Activated gamma-delta T cell treated with Interleukin-2 at 50 U/mL for 16 hours (primary cell): ENCODE results near the gene MYO1D.
A peak's percentile ranks its signal among the peaks of the same experiment; 100 is the strongest.
"Not testable (repeated sequence)": the region's sequence is repeated elsewhere in the genome, so short reads cannot be mapped to it uniquely, and the experiment has no call there.

ENCODE experiments used
- DNase-seq: peaks from one replicate; pipeline ENCODE4 v3.0.0-alpha.2; 2020

The MYO1D gene

GRCh38 chr17:32659419-32659842 lies 217.5 kb downstream of the MYO1D start:
- peak; percentile 61 for DNase-seq

DNA sequence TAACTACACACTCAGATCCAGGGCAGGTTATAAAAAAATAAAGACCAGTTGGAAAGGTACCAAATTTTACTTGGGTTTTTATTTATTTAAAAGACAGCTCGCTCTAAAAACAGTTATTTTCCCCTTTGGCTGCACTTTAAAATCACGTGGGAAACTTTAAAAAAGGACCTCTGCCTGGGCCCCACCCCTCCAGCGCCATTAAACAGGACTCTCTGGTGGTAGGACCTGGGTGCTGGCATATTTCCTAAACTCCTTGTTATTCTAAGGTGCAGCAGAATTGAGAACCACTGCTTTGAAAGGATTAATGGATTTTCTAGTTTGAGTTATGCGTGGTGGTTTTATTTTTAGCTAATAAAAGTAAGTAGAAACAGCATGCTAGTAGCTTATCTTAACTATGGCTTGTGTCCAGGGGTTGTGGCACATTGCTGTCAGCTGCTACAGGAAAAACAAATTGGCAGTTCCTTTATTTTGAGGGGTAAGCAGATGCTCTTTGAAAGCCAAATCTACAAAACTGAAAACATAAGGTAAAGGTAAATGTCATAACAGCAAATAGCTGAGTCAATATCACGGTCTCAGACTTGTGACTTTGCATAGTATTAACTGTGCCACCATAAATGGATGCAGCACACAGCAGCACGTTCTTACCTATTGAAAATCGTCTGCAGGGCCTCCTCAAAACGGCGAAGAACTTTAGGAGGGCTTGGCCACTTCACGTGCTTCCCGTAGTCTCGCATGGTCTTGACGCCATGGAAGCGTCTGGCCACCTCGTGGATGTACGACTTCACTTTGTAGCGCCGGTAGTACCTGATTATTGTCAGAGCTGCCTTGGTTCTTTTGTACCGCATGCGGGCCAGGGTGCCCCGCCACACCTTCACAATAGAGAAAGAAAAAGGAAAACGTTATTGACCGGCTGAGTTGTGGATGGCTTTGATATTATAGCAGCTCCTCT lies 218.2 kb downstream of the MYO1D start:
- no peak for DNase-seq

GRCh38 chr17:32656886-32657285 lies 220.0 kb downstream of the MYO1D start:
- no peak for DNase-seq

GRCh38 chr17:32654324-32654723 lies 222.6 kb downstream of the MYO1D start:
- DNase-seq = no peak

DNA sequence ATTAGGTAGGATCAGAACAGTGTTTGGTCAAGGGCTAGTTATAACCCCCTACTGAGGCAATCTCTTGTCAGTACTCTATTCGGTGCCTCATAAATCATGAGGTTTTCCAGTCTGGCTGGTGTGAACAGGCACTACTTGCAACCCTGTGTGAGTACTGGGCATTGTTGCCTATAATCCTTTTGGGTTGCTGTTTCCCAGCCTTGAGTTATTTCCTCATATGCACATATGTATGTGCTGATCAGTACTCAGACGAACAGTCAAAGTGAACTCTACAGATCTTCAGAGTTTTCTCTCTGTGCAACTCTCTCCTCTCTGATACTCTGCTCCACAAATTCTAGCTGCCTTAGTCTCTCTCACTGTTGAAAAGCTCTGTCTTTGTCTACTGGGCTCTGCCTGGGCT lies 225.8 kb downstream of the MYO1D start:
- DNase-seq = no peak

DNA sequence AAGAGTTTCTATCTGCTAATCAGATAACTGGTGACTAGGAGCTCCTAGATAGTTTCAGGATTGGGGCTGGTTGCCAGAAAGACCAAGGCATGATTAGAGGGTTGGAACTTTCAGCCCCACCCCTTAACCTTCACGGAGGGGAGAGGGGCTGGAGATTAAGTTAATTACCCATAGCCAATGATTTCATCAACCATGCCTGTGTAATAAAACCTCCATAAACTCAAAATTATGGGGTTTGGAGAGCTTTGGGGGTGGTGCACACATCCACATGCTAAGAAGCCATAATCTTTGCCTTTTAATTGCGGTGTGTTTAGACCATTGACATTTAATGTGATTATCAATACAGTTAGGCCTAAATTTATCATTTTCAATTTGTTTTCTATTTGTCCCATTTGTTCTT lies 228.5 kb downstream of the MYO1D start:
- DNase-seq = no peak

GRCh38 chr17:32646941-32647340 lies 230.0 kb downstream of the MYO1D start:
- DNase-seq = no peak

DNA sequence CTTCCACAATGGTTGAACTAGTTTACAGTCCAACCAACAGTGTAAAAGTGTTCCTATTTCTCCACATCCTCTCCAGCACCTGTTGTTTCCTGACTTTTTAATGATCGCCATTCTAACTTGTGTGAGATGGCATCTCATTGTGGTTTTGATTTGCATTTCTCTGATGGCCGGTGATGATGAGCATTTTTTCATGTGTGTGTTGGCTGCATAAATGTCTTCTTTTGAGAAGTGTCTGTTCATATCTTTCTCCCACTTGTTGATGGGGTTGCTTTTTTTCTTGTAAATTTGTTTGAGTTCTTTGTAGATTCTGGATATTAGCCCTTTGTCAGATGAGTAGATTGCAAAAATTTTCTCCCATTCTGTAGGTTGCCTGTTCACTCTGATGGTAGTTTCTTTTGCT lies 235.4 kb downstream of the MYO1D start:
- DNase-seq = not testable (repeated sequence)

DNA sequence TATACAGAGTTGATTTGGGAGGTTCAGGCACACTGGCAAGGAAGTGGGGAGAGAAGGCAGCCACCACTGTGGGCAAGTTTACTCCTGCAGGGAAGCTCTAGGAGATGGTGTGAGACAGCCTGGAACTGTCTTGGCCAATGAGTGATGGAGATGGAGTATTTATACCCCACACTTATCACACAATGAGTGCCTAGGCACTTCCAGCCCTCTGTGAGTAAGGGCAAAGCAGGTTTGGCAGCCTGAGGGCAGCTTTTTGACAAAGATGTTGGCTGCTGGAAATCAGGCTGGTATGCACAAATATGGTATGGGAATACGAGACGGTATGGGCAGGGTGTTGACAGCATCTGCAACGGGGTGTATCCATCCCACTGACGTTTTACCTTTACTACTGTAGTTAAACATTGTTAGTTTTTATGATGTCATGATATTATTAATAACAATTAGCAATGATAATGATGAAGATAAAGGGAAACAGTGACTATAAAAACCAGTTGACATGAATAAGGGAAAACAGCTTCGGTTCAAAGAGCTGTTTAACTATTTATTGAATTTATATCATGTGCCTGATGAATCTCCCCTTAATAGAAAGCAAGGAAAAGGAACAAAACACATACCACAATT lies 240.2 kb downstream of the MYO1D start:
- no peak for DNase-seq

- no peak for DNase-seq
Measured at GRCh38 chr17:32634167-32634566, 242.8 kb downstream of the MYO1D start.

DNA sequence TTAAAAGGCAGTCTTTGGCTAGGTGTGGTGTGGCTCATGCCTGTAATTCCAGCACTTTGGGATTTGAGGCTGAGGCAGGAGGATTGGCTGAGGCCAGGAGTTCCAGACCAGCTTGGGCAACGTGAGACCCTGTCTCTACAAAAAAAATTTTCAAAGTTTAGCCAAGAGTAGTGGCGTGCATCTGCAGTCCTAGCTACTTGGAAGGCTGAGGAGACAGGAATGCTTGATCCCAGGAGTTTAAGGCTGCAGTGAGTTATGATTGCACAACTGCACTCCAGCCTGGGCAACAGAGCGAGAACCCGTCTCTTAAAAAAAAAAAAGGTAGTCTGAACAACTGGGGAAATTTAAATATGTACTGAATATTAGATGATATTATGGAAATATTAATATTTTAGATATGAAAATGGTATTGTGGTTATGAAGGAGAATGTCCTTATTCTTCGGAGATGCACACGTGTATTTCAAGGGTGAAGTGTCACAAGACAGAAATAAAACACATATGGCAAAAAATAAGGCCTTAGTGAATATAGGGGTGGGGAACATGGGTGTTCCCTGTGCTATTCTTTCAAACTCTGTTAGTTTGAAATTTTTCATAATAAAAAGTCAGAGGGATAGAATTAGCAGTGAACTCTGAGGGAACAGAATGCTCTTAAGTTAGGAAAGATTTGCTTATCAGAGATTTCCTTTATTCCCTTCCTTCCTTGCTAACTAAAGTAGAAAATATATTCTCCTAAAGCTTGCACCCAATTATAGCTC lies 245.4 kb downstream of the MYO1D start:
- DNase-seq = no peak

DNA sequence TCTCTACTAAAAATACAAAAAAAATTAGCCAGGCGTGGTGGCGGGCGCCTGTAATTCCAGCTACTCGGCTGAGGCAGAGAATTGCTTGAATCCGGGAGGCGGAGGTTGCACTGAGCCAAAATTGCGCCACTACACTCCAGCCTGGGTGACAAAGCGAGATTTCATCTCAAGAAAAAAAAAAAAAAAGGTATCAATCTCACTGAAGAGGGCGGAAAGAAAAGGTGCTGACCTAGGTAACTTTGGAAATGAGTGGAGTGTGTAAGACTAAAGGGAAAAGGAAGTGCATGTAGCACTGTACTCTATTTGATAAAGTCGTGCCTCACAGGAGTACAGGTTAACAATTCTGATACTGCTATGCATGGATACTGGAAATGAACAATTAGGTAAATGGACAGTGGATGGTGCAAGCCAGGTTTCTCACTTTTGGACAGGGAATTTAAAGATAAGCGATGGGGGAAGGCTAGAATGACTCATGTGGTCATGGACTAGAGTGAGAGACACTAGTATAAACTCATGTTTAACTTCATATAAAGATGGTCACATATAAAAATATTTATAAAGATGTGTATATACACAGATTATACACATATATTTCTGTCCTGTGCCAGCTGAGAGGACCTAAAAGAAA lies 247.2 kb downstream of the MYO1D start:
- DNase-seq = no peak

DNA sequence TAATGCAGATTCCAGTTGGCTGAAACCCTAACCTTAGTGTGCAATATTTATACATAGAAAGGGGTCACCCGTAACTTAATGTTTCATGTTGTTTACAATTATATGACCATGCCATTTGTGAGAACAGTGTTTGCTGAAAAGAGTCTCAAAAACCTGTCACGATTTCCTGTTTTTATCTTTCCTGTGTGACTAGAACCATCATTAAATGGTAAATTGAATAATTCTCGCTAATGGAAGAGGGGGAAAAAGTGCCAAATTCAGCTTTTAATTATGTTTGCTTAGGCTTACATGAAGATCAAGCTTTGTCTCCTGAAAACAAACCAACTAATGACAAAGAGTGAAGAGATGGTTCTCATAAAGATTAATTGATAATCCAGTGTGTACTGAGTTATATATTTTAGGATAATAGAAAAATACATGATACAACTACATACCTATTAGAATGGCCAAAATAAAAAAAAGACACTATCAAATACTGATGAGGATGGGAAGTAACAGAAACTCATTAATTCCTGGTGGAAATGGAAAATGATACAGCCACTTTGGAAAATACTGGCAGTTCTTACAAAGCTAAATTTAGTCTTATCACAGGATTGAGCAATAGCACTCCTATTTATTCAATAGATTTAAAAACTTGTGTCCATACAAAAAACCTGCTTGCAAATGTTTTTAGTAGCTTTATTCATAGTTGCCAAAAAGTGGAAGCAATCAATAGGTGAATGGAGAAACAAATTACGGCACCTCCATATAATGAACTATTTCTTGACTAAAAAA lies 248.5 kb downstream of the MYO1D start:
- no peak for DNase-seq

GRCh38 chr17:32627239-32627996 lies 249.5 kb downstream of the MYO1D start:
- DNase-seq = no peak

DNA sequence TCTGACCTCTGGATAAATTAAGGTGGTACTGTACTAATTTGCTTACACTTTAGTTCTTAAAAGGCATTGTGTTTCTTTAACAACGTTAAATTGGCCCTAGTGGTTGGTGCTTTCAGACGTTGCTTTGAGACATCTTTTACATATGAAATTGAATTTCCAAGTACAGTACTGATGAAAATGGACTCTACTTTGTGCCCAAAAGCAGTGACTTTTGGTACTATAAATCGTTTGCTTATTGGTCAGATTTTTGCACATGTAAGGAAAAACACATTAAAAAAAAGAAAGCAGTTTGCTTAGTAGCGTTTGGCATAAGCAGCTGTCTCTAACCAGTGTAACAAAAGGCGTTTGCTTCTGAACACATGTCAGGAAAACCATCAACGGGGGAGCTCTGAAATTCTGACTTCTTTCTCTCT lies 250.5 kb downstream of the MYO1D start:
- DNase-seq = no peak

DNA sequence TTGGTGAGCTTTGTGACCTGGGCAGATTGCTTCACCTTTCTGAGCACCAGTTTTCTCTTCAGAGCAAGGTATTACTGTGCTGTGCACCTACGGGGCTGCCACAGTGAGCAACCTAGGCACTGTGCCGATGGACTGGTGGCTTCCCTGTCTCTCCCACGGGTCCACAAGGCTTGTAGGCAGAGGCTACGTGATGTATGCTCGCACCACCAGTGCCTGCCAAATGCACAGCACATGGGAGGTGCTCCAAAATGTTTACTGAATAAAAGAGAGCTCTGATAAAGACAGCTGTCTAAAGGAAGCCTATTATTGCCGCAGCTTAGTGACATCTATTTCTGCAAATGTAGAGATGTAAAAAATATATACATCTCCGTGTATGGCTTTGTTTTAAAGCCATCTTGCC lies 251.0 kb downstream of the MYO1D start:
- no peak for DNase-seq

DNA sequence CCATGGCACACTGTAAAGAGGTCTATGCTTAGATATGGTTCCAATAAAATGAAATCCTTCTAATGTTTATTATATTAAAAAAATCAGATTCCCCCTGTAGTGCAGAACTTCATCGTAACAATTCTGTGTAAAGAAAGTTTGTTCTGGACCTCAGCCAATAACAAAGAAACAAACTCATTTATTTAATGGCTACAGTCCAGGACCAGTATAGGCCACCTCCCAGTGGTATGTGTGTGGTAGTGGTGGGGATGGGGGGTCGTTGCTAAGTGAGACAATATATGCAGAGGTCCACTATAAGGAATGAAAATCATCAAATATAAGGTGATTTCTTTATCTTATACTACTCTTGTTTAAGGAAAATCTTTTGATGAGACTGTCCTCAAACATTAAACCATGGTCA lies 253.7 kb downstream of the MYO1D start:
- DNase-seq = no peak

- no peak for DNase-seq
Measured at GRCh38 chr17:32622540-32622939, 254.4 kb downstream of the MYO1D start.

GRCh38 chr17:32621612-32622312 lies 255.2 kb downstream of the MYO1D start:
- no peak for DNase-seq

GRCh38 chr17:32615326-32615725 lies 261.6 kb downstream of the MYO1D start:
- DNase-seq = no peak

GRCh38 chr17:32610943-32611342 lies 266.0 kb downstream of the MYO1D start:
- no peak for DNase-seq
